AG08396 (cell line): ENCODE data around the gene FAM3B.

Experiments used
- DNase-seq: peaks from one replicate; pipeline ENCODE4 v3.0.0; 2012; ENCODE audit warnings: low spot score, mixed read lengths

The FAM3B gene

DNA sequence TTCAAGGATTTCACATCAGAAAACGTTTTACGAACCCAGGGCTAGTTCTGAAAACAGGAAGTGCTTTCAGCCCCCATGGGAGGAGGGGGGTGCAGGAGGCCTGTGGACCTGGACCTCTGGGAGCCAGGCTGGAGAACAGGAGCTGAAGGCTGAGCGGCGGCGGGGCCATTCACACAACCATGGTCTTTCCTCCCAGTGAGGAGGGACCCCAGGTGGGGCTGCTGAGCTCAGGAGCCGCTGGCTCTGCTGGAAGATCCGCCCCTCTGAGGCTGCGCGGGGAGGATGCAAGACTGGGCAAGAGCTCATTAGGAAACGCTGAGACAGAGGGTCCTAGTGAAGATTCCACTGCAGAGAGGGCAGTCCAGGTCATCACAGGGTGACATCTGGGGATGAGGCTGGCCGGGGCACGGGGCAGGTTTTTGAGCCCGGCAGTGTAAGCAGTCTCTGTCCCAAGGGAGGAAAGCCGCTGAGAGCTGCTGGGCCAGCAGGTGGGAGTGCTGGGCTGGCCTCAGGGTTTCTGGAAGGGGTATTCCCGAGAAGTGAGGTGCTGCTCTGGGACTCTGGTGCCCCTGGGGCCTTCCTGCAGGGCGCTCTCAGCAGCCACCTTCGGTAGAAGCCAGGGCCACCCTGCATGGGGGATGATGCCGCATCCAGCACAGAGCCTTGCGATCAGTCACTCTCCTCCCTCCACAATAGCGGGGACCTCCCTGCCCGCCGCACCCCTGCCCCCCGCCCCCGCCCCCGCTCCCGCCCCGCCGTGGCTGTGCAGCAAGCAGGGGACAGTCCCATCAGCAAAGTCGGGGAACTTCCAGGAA lies 52.7 kb downstream of the FAM3B start:
- DNase-seq: no peak

DNA sequence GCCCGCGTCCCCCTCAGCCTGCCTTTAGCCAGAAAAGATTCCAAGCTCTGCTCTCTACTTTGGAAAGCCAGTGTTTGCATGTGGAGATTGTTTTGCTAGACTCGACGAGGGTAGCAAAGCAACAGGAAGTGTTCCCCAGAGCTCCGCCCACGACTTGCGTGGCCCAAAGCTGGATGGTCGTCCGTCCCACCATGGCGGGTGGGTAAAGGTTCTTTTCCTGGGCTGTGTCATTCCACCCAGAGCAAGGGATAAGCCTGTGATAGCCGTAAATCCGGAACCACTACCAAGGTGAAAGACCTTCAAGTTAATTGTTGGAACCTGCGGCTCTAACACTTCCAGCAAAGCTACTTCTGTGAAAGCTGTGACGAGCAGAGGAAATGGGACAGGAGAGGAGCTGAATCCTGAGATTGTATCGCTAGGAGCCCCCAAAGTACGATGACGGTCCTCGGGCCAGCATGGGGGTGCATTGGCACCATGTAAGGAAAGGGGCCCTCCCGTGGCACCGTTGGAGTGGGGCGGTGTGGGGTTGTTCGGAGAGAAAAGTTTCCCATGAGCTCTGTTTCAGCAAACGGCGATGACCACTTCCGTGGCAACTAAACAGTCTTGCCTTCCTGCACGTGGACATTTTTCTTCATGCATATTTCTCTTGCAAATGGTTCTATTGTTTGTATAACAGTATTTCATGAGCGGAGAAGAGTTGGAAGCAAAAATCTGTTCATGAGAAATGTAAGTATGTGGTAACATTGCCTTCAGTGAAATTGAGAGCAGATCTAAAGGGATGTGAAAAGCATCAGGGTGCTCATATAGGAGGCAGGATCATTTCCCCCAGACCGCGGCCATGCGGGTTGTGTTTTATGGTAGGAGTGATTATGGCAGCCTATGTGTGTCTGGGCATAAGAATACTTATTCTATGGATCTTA lies 53.6 kb downstream of the FAM3B start:
- no peak for DNase-seq

DNA sequence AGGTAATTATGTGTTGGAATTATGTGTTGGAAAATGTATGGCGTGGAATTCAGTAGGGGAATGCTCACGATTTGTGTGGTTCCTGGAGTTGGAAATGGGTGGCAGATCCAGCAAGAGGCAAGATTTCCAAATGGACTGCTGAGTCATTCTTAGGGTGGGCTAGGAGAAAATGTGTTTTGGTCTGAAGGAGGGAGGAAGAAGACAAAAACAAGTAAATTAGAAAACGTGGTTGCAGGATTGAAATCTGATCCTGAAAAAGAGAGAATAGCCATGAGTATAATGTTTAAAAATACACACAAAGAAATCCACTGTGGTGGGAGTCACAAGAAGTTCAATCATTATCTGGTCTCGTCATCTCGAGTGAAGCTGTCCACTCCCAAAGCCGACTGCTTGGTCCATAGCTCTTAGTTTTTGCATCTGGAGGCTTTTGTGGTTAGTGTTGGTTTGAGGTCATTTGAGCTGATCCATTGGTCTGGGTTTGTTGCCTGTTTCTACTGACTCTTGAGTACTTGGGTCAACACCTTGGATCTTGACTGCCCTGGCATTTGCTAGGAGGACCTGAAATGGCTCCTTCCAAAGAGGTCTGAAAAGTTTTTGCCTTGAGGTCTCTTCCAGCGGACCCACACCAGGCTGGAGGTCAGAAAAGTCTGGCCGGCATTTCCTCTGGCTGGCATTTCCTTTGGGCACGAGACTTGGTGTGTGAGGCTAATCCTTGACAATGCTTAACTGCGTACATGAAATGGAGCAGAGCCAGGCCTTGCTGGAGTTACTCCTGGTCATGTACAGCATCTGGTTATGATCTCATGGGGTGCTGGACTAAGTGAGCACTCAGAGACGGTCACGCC lies 54.5 kb downstream of the FAM3B start:
- no peak for DNase-seq

DNA sequence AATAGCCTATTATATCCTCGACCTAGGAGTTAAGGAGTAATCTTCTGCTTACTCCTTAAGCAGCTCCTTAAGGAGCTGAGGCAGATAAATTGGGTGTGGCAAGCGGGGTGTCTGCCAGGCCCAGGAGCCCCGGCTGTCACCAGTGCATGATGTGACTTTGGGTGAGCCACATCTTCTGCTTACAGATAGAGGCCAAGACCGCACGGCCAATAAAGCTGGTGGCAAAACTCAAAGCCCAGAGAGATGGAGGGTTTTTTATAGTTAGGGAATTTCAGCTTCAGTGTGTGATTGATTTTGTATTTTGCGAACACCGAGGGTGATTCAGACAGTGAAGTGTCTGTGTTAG lies 55.1 kb downstream of the FAM3B start:
- no peak for DNase-seq

DNA sequence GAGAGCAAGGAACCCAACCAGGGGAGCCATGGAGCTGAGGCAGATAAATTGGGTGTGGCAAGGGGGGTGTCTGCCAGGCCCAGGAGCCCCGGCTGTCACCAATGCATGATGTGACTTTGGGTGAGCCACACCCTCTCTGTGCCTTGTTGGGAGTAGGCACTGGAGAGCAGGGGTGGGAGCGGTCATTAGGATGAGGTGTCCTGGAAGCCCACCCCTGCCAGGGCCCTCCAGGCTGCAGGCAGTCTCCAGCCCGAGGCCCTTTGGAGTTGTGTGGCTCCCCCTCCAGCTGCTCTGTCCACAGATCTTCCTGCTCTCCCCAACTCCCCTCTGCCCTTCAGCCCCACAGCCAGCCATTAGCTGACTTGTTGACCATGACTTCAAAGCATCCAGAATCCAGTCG lies 56.7 kb downstream of the FAM3B start:
- no peak for DNase-seq

DNA sequence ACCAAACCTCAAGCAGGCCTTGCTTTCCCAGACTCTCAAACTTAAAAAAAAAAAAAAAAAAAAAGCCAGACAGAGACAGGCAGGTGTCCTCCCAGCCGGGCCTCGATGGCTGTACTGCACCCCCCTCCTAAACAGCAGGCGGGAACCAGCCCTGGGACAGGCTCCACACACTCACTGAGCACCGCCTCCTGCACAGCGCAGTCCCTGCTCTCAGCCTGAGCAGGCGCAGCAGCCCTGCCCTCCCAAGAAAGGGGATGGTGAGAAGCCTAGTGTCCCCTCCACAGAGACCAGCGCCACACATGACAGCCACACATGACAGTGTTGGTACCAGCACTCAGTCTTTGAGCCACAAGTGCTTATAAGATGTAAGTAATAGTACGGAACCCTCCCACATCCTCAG lies 57.2 kb downstream of the FAM3B start:
- no peak for DNase-seq

DNA sequence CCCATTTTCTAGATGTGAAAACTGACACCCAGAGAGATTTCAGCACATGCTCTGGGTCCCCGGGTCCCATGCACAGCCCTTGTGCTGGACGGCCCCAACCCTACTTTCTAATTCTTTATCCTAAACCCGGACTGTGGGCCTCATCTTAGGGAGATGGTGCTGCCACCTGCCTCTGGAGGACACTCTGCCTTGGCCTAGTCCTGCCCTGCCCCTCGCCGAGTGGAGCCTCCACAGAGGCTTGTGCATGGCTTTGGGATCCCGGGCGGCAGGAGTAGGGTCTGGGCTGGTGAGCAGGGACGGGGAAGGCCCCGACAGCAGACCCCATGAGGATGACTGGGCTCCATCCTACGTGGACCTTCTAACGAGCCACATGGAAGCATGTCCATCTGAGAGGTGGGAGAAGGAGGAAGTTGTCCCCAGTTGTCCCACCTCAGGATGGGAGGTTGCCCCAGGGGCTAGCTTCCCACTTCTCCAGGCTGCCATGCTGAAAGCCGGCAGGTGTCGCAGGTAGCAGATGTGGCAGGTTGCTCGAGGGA lies 57.6 kb downstream of the FAM3B start:
- no peak for DNase-seq

DNA sequence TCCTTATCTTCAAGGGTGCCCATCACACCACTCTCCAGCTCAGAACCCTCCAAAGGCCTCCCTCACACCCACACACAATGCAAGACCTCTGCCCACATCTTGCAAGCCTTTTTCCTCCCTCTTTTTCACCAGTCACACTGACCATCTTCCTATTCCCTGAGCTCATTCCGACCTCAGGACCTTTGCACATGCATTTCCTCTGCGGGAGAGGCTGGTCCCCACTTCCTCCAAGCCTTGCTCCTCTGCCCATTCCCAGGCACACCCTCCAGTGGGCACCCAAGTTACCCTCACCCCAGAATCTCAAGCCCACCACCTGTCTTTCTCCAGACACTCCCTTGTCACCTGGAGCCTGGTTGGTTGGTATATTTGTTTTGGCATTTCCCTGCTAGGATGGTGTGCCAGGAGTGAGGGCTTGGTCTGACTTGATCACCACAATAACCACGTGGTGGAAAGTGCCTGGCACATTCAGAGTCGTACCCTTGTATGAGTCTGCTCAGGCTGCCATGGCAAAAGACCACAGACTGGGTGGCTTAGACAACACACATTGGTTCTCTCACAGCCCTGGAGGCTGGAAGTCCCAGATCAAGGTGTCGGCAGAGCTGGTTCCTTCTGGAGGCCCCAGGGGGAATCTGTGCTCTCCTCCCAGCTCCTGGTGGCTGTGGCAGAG lies 58.4 kb downstream of the FAM3B start:
- no peak for DNase-seq

DNA sequence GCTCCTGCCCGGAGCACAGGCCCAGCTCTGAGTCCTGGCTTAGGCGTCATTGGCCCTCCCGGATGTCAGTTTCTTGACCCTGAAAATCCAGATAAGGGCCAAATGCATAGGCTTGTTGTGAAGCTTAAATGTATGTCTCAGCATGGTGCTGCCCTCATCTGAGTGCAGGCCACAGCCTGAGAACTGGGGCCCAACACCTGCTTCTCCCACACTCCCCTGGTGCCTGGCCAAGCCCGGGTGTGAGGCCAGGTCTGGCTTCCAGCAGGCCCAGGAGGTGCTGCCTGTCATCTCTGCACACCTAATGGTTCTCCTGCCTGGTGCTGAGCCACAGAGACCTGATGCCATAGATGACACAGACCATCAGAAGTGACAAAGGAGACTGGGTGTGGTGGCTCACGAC lies 59.3 kb downstream of the FAM3B start:
- no peak for DNase-seq

DNA sequence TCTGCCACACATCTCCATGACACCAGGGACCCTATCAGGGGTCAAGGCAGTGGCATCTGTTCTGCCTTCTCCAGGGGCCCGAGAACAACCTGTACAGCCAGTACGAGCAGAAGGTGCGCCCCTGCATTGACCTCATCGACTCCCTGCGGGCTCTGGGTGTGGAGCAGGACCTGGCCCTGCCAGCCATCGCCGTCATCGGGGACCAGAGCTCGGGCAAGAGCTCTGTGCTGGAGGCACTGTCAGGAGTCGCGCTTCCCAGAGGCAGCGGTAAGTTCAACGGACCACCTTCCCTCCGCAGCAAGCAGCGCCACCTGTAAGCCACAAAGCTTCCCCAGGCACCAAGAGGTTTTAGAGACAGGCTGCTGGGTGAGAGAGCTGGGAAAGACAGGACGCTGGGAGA lies 61.1 kb downstream of the FAM3B start:
- DNase-seq: no peak

DNA sequence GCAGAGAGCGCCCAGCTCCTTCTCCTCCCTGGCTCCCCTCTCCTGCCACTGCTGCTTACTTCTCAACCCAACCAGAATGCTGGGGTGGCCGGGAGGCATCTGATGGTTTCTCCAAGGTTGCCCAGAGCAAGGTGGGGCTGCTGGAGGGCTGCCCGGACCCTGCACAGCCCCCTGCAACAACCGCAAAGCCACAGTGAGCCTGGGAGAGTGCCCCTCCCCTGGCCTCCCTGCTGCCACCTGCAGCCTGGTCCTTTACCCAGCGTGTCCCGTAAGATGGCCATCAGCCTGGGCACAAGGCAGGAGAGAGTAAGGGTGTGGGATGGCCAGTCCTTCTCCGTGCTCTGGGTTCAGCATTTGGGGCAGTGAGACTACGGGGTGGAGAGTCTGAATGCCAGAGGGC lies 62.2 kb downstream of the FAM3B start:
- no peak for DNase-seq

DNA sequence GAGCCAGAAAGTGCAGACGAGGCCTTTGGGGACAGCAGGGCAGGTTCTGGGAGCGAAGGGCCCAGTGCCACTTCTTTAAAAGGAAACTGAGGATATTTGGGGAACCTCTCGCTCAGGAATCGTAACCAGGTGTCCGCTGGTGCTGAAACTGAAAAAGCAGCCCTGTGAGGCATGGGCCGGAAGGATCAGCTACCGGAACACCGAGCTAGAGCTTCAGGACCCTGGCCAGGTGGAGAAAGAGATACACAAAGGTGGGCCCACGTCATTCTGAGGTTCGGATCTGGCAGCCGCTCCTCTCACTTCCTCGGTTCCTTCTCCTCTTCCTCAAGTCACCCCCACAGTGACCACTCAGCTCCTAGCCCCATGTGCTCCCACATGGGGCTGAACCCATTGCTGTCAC lies 63.3 kb downstream of the FAM3B start:
- no peak for DNase-seq

DNA sequence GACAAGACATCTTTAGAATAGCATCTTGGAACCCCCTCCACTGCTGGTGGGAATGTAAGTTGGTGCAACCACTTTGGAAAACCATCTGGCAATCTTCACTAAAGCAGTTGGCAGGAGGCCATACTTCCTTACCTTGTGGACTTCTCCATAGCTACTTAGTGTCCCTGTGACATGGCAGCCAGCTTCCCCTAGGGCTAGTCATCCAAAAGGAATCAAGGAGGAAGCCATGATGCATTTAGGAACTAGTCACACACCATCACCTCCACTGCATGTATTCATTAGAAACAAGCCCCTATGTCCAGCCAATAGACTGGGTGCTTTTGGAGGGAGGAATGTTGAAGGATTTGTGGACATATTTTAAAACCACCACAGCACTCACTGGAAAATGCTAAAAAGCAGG lies 65.1 kb downstream of the FAM3B start:
- DNase-seq: no peak

DNA sequence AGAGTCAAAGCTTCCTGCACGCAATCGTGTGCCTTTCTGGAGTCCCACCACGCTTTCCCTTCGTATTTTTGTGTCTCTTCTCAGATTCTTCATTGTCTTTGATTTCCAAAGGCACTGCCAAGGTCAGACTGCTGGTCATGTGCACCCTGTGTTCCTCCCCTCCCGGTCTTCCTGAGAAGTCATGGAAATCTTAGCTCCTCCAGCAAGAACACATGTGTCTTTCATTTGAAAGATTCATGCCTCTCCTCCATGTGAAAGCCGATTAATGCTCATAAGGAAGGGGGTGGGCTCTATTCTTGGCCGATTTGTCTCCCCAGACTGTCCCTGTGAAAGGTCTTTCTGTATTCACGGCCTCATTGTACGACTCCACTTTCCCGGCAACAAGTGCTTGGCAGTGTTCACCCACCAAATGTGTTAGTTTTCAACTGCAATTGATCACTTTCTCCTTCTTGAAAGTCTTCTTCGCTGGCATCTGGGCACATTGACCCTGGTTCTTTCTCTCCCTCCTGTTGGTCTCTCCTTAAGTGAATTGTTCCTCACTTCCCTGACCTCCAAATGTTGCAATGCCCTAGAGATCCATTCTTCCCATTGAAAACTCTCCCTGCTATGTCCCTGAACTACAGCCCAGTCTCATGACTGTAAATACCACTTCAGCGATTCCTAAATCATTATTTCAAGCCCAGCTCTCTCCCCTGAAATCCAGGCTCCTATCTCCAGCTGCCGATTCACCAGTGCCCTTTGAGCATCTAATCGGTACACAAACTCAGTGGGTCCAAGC lies 70.6 kb downstream of the FAM3B start:
- DNase-seq: no peak

DNA sequence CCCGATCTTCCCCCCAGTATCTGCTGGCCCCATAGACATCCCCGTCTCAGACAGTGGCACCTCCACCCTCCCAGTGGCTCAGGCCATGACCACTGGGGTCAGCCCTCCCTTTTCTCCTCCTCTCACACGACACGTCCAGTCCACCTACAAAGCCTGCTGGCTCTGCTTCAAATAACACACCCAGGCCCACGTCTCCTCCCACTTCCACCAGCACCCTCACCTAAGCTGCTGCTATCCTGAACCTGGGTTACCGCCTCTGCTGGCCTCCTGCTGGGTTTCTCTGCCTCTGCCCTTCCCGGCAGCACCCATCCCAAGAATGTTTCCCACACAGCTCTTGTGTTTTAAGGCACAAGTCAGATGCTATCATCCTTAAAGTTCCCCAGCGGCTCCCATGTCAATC lies 71.2 kb downstream of the FAM3B start:
- DNase-seq: no peak

DNA sequence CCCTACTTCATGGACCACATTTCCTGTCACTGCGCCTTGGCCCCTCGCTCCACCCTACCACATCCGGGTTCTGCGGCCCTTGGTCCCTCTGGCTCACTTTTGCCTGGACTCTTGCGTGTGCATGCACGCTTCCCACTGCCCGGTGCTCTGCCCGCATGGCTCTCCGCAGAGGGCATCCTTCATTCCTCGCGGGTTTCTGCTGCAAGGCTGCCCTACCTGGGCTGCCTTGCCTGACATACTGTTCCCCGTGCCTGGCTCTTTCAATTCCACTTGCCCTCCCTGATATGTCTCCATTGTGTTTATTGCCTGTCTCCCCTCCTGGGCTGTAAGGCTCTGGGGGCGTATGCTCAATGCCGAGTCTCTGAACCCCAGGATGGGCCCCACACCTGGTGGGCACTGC lies 71.7 kb downstream of the FAM3B start:
- no peak for DNase-seq

DNA sequence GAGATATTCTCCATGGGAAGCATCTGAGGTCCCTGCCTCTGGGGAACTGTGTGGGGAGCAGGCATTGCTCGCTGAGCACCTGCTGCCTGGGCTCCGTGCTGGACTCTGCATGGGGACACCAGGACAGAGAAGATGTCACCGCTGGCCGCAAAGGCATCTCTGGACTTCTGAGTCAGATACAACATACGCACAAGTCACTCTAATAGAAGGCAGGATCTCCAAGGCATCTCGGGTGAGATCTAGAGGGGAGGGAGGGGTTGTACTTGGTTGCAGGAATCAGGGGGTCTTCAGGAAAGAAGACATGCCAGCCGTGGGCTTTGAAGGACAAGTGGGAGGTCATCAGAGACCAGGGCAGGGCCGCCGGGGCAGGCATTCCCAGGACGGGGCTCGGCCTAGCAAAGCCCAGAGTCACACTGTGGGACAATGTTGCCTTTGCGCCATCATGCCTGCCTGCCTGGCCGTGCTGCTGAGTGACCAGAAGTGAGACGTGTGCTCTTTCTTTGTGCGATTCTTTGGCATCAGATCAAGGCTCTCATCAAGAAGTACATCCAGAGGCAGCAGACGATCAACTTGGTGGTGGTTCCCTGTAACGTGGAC lies 73.5 kb downstream of the FAM3B start:
- no peak for DNase-seq

DNA sequence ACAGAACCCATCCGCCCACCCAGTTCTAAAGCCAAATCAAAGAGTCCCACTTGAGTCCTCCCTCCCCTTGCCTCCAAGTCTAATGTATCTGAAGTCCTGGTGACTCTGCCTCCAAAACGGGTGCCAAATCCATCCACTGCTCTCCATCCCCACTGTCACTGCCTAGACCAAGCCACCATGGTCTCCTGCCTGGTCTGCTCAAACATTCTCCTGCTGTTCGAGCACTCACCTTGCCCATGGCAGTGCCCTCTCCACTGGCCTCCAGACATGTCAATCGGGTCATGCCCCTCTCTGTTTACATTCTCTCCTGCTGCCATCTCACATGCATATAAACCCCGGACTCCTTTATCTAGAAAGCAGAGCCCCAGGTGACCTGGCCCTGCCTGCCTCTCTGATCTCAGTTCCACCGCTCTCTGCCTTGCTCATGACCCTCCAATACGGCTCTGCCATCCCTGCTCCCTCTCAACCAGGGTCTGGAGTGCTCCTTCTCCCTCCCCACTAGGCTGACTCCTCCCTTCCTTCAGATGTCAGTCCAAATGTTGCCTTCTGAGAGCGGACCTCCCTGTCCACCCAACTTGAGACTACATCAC lies 77.4 kb downstream of the FAM3B start:
- DNase-seq: no peak

DNA sequence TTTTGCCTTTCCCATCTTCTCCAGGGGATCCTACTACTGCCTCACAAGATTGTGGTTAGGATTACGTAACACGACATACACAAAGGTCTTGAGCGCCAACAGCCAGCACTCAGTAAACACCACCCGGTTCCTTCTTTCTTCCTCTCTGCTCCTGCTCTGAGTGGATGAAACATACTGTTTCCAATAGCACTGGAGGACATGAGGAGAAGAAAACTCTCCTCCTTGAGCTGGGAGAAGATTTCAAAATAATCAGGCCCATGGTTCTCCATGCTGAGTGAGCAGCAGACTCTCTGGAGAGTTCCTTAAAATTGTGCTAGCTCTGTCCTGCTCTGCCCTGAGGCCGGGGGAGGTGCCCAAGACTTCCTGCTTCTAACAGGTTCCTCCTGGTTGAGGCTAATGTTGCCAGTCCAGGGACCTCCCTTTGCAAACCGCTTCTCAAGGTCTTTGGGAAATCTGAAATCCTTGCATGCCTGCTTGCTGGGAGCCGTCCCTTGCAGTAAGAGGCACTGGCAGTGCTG lies 80.0 kb downstream of the FAM3B start:
- no peak for DNase-seq

DNA sequence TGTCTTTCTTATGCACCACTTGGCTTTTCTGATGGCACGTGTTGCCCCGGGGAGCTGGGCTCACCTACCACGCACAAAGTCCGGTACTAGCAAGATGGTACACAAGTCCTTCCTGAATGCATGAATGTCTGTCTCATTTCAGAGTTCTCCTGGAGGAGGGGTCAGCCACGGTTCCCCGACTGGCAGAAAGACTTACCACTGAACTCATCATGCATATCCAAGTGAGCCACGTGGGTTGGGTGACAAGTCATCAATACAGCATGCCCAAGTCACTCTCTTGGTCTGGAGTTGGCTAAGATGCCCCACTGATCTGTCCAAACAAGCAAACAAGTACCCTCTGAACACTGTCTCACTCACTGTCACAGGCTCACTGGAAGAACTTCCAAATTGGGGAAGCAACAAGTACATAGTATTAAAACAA lies 80.9 kb downstream of the FAM3B start:
- DNase-seq: no peak
